ENCODE results near the gene CYP1B1.

CYP1B1 gene

DNA sequence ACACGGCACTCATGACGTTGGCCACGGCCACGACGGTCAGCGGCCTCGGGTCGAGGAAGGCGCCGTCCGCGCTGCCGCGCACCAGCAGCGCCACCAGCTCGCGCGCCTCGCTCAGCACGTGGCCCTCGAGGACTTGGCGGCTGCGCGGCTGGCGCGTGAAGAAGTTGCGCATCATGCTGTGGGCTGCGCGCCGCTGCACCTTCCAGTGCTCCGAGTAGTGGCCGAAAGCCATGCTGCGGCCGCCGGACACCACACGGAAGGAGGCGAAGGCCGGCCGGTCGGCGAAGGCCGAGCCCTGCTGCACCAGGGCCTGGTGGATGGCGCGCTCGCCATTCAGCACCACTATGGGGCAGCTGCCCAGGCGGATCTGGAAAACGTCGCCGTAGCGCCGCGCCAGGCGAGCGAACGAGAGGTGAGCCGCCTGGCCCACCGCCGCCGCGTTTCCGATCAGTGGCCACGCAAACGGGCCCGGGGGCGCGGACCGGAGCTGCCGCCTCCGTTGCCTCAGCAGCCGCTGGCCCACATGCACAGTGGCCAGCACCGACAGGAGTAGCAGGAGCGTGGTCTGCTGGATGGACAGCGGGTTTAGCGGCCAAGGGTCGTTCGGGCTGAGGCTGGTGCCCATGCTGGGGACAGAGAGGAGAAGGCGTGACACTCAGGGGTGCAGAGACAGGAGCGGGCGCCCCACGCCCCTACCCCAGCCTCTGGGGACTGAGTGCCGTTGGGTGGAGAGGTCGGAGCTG lies 1.0 kb downstream of the CYP1B1 start:
- DNase-seq = no peak

DNA sequence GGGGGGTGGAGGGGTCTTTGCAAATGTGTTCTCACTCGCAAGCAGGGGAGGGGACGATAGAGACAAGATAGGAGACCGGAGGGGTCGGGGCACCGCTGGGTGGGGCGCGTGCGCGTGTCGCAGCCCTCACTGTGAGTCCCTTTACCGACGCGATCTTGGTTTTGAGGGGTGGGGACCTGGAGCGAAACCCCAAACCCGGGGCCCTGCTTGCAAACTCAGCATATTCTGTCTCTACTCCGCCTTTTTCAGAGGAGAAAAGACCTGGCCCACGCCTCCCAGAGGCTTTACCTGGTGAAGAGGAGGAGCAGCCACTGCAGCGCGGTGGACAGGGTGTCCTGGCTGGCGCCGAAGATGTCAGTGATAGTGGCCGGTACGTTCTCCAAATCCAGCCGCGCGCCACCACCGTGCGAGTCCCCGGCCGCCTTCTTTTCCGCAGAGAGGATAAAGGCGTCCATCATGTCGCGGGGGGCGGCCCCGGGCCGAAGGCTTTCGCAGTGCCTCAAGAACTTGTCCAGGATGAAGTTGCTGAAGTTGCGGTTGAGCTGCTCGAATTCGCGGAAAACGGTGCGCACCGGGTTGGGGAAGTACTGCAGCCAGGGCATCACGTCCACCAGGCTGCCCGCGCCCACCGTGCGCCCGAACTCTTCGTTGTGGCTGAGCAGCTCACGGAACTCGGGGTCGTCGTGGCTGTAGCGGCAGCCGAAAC lies 1.7 kb downstream of the CYP1B1 start:
- DNase-seq = no peak

- no peak for DNase-seq
These were observed 2.5 kb downstream of the CYP1B1 start for GRCh38 chr2:38073211-38074057.

DNA sequence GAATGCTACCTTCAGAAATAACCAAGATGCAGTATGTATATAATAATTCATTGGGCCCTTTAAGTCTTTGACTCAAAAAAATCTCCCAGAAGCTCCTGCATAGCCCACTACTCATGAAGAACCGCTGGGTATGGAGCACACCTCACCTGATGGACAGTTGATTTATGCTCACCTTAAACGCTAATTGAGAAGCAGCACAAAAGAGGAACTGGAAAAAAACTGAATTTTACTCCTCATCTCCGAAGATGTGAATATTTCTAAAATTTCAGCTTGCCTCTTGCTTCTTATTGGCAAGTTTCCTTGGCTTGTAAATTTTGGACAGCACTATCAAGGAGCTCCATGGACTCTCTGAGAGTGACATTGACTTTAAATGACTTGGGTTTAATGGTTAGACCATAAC lies 5.5 kb downstream of the CYP1B1 start:
- no peak for DNase-seq

DNA sequence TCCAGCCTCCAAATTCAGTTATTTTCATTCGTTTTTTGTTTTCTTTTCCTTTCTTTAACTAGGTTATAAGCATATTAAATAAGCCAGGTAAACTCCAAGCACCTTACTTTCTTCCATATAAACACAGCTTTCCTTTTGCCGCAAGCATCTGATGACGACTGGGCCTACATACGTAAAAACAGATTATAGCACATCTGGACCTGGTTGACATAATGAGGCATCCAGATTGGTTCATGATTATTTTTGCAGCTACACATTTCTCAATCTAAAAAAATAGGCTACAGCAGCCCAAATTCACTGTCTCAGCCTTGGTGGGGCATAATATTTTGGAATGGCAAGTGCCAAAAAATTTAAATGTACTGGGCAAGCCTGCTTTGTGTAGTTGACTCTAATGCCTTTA lies 7.7 kb downstream of the CYP1B1 start:
- no peak for DNase-seq

- no peak for DNase-seq
These were observed 9.4 kb downstream of the CYP1B1 start for GRCh38 chr2:38066421-38067115.

- DNase-seq = no peak
These were observed 10.3 kb downstream of the CYP1B1 start for GRCh38 chr2:38065502-38066135.

DNA sequence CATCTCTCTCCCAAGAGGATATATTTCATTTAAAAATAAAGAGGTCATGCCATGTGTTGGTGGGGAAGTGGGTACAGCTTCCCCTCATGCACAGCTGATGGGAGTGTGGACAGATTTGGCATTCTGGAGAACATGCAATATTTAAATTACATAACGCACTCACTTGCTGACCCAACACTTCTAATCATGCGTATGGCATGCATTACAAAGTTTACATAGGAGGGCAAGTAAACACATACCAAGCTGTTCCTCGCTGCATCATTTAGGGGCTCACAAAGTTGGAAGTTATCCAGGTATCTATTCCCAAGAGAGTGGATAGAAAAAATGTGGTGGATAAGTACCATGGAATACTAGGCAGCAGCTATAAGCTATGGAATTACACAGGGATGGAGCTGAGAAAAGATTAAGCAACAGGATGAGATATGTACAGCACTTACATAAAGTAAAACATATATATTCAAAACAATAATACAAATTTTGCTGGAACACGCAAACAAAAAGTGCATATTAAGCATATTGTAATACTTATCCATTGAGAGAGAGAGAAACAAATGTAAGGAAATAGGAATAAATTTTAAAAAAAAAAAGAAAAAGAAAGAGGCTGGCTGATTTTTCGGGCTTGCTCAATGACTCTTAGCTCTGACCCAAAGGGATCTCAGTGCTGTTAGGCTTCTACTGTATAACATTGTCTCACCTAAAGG lies 11.0 kb downstream of the CYP1B1 start:
- no peak for DNase-seq

DNA sequence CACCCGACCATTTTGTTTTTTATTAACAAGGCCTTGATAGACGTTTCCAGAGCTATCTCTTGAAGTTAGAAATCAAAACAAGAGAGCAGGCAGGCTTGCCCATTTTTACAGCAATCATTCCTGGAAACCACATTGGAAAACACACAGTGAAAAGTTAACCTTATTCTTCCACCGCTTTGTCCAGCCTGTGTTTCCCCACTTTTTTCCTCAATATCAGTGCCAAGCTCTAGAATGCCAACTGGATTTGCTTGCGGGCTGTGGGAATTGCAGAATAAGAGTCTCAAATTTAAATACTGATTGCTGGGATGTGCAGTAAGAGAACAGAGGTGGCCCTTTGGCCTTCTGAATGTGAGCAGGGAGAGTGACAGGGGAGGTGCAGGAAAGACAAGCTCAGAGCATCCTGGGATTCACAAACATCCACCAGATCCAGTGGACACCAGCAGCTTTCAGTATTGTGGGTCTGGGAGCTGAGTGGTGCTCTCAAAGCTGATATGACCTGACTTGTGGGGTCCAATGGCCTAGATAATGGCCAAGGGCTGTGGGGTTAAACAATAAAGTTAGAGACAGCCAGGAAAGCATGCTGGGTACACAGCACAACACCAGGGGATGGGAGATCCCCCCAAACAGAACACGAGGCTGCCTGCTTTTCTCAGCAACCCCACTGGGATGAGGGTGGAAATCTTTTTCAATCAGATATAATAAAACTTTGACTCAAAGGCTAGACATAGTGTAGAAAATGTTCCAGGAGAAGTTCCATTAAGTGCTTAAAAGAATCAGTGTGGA lies 15.5 kb downstream of the CYP1B1 start:
- no peak for DNase-seq

GRCh38 chr2:38057651-38058410 lies 18.1 kb downstream of the CYP1B1 start:
- no peak for DNase-seq

DNA sequence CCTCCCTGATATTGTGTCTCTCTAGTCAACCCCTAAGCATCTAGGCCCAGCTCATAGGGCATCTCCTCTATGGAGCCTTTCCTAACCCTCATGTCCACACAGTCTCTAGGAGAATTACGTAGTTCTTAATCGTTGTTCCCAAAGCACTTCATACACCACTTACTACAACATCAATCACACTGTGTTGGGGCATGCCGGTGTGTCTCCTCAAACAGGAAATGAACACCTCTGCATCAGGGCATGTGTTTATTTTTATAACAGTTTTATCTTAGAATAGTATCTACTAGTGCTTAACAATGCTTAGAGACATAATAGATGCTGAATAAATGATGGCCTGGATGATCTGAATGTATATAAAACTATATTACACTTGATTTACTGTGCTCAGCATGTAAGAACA lies 19.7 kb downstream of the CYP1B1 start:
- DNase-seq = no peak

DNA sequence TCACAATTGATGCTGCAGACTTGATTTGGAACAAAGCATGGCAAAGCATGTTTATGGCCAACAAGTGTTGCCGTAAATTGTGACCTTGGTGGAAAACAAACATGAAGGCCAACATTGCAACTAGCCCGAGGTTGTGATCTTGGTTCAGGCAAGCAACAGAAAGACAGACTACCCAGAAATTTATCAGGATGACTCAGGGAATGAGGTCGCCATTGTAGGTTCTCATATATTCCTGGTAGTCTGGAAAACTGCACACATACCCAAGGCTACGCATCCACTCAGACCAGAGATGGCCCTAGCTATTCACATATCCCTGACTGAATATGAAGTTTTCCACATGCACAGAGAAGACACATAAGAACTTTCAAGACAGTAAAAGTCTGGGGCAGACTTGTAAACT lies 30.1 kb downstream of the CYP1B1 start:
- DNase-seq = no peak

GRCh38 chr2:38039121-38039910 lies 36.6 kb downstream of the CYP1B1 start:
- DNase-seq = no peak

- DNase-seq = no peak
These were observed 37.3 kb downstream of the CYP1B1 start for GRCh38 chr2:38038682-38039081.

- DNase-seq = no peak
These were observed 38.0 kb downstream of the CYP1B1 start for GRCh38 chr2:38037757-38038621.

GRCh38 chr2:38037325-38037724 lies 38.6 kb downstream of the CYP1B1 start:
- DNase-seq = no peak

- DNase-seq = no peak
These were observed 40.0 kb downstream of the CYP1B1 start for GRCh38 chr2:38035968-38036367.

DNA sequence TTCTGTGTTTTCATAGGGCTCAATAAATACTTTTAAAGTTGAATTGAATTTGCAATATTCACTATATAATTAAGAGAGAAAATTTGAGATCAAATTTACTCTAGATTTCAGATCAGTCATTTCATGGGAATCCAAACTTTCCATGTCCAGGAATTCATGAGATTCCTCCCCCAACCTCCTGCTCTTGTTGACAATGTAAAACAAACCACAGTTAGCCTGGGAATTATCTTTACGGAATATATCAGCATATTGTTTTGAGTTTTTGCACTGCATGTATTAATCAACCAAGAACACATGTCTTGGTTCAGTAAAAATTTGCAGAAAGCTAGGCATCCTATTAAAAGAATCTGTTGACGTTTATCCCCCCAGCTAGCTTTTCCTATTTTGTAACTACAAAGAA lies 42.3 kb downstream of the CYP1B1 start:
- no peak for DNase-seq

All from T1000 (cell line).